HL-60 (cell line): ENCODE results near the gene IGFN1.
"Not testable (repeated sequence)": the region's sequence is repeated elsewhere in the genome, so short reads cannot be mapped to it uniquely, and the experiment has no call there.

ENCODE experiments used
- CTCF ChIP-seq: IDR thresholded peaks from one replicate; pipeline ENCODE4 v1.5.1; 2011; ENCODE audit warnings: low read length, control low read depth, inconsistent platforms; ENCODE audit not compliant: insufficient read depth
- REST ChIP-seq: IDR thresholded peaks from 2 replicates; pipeline ENCODE4 v1.6.1; 2012; ENCODE audit warnings: low read depth; ENCODE audit not compliant: insufficient replicate concordance

GRCh38 chr1:201258132-201258531 lies 67.5 kb downstream of the IGFN1 start:
- not testable (repeated sequence) for TF ChIP-seq CTCF, REST
